GM23338 (cell line): Measurements from ENCODE around the gene NME5.

Source experiments
- CREB1 ChIP-seq: fragments of 250-450 bp; sonication (Bioruptor Pico); IDR thresholded peaks from 2 replicates; pipeline ENCODE4 v1.5.0; 2020; ENCODE audit warnings: low read depth, mild to moderate bottlenecking, moderate library complexity
- EZH2 ChIP-seq: fragments of 200-600 bp; sonication (generic); IDR thresholded peaks from one replicate; pipeline ENCODE4 v1.8.0; 2017; ENCODE audit warnings: antibody characterized with exemption, mild to moderate bottlenecking, low read depth; ENCODE audit not compliant: unreplicated experiment
- EZH2phosphoT487 ChIP-seq: fragments of 200-600 bp; sonication (generic); IDR thresholded peaks from one replicate; pipeline ENCODE4 v1.8.1; 2018; ENCODE audit warnings: antibody characterized with exemption; ENCODE audit not compliant: unreplicated experiment
- POLR2AphosphoS5 ChIP-seq: IDR thresholded peaks from 2 replicates; pipeline ENCODE4 v1.6.1; 2016; ENCODE audit warnings: antibody characterized with exemption, low read depth
- ZNF331 ChIP-seq: fragments of 250-450 bp; sonication (Bioruptor Pico); IDR thresholded peaks from 2 replicates; pipeline ENCODE4 v1.5.0; 2020; ENCODE audit warnings: low read depth, mild to moderate bottlenecking, moderate library complexity
- TF ChIP-seq, protein P1 (sequence below), 2 experiments: fragments of 200-600 bp in 1 of 2; sonication (generic) in 1 of 2; conservative IDR thresholded peaks; 2 replicates each; pipeline versions ENCODE4 v1.5.1 to v1.6.1; 2016 to 2017; ENCODE audit warnings: antibody characterized with exemption in 2 of 2, low read depth in 2 of 2, mild to moderate bottlenecking in 2 of 2, moderate library complexity in 1 of 2
- TF ChIP-seq, protein P2 (sequence below): IDR thresholded peaks from one replicate; pipeline ENCODE4 v1.6.1; 2018; ENCODE audit warnings: antibody characterized with exemption; ENCODE audit not compliant: unreplicated experiment

DNA sequence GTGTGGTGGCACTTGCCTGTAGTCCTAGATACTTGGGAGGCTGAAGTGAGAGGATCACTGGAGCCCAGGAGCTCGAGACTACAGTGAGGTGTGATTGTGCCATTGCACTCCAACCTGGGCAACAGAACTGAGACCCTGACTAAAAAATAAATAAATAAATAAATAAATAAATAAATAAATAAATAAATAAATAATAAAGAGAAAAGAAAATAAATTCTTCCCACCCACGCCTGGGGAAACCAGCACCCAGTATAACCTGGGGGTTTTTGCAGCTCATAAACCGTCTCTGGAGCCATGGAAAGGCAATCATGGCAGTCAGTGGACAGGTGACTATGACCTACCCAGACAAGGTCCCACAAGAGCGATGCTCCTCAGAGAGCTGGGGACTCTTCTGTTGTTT is 47.5 kb downstream of the NME5 start:
- TF ChIP-seq, protein P1, sequence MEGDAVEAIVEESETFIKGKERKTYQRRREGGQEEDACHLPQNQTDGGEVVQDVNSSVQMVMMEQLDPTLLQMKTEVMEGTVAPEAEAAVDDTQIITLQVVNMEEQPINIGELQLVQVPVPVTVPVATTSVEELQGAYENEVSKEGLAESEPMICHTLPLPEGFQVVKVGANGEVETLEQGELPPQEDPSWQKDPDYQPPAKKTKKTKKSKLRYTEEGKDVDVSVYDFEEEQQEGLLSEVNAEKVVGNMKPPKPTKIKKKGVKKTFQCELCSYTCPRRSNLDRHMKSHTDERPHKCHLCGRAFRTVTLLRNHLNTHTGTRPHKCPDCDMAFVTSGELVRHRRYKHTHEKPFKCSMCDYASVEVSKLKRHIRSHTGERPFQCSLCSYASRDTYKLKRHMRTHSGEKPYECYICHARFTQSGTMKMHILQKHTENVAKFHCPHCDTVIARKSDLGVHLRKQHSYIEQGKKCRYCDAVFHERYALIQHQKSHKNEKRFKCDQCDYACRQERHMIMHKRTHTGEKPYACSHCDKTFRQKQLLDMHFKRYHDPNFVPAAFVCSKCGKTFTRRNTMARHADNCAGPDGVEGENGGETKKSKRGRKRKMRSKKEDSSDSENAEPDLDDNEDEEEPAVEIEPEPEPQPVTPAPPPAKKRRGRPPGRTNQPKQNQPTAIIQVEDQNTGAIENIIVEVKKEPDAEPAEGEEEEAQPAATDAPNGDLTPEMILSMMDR (conservative IDR thresholded peaks at IDR 0.05; ENCODE audit: low read depth in 2 of 2): no peak
- no peak for TF ChIP-seq CREB1 (CRISPR knock-in tag)
- no peak for TF ChIP-seq EZH2
- TF ChIP-seq POLR2AphosphoS5: no peak
- TF ChIP-seq, protein P2, sequence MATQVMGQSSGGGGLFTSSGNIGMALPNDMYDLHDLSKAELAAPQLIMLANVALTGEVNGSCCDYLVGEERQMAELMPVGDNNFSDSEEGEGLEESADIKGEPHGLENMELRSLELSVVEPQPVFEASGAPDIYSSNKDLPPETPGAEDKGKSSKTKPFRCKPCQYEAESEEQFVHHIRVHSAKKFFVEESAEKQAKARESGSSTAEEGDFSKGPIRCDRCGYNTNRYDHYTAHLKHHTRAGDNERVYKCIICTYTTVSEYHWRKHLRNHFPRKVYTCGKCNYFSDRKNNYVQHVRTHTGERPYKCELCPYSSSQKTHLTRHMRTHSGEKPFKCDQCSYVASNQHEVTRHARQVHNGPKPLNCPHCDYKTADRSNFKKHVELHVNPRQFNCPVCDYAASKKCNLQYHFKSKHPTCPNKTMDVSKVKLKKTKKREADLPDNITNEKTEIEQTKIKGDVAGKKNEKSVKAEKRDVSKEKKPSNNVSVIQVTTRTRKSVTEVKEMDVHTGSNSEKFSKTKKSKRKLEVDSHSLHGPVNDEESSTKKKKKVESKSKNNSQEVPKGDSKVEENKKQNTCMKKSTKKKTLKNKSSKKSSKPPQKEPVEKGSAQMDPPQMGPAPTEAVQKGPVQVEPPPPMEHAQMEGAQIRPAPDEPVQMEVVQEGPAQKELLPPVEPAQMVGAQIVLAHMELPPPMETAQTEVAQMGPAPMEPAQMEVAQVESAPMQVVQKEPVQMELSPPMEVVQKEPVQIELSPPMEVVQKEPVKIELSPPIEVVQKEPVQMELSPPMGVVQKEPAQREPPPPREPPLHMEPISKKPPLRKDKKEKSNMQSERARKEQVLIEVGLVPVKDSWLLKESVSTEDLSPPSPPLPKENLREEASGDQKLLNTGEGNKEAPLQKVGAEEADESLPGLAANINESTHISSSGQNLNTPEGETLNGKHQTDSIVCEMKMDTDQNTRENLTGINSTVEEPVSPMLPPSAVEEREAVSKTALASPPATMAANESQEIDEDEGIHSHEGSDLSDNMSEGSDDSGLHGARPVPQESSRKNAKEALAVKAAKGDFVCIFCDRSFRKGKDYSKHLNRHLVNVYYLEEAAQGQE: no peak
- TF ChIP-seq EZH2phosphoT487: no peak
- no peak for TF ChIP-seq ZNF331 (CRISPR knock-in tag)
